ENCODE measurements around the gene ITGA8. TPM values are rescaled to one million over a fixed set of nuclear protein-coding genes. Genes with fewer than 3 reads are reported as not detected.
"Not testable (repeated sequence)": the region's sequence is repeated elsewhere in the genome, so short reads cannot be mapped to it uniquely, and the experiment has no call there.

Gene ITGA8
- total RNA-seq, 1 donor from 2014 or later, result not detected

GRCh38 chr10:15585303-15585715 is 134.4 kb downstream of the ITGA8 start:
- intact Hi-C loops (cut with micrococcal nuclease), result no loop called here
- DNase-seq (no peak), ATAC-seq (ENCODE audit: low read depth) (no peak)
- ChIA-PET POLR2A (no interaction called here), CTCF (no interaction called here)
- no peaks in the 10 kb centered on the region for H3K36me3 Mint-ChIP-seq (ENCODE audit: low read depth)
- no peak overlapping the region for H3K27ac Mint-ChIP-seq
- no peak for TF ChIP-seq CTCF (IDR thresholded peaks at IDR 0.05)
- no peak overlapping the region for H3K4me3 Mint-ChIP-seq
- H3K9me3 Mint-ChIP-seq, result peaks cover 12% of the 10 kb centered on the region
- H3K27me3 Mint-ChIP-seq, result no peaks in the 10 kb centered on the region
- no peaks in the 10 kb centered on the region for H3K4me1 Mint-ChIP-seq

GRCh38 chr10:15582972-15583371 is 136.8 kb downstream of the ITGA8 start:
- peaks cover 12% of the 10 kb centered on the region for H3K9me3 Mint-ChIP-seq
- CTCF ChIA-PET; H3K27ac Mint-ChIP-seq; H3K27me3 Mint-ChIP-seq; H3K36me3 Mint-ChIP-seq (ENCODE audit: low read depth); ATAC-seq (ENCODE audit: low read depth); H3K4me1 Mint-ChIP-seq; POLR2A ChIA-PET; intact Hi-C loops (cut with micrococcal nuclease); H3K4me3 Mint-ChIP-seq; DNase-seq: not testable (repeated sequence)

GRCh38 chr10:15579605-15580004 is 140.1 kb downstream of the ITGA8 start:
- H3K9me3 Mint-ChIP-seq, result peaks cover 12% of the 10 kb centered on the region
- ATAC-seq (ENCODE audit: low read depth) (no peak), DNase-seq (no peak)
- TF ChIP-seq CTCF (IDR thresholded peaks at IDR 0.05), result no peak
- H3K36me3 Mint-ChIP-seq (ENCODE audit: low read depth), result no peaks in the 10 kb centered on the region
- H3K27me3 Mint-ChIP-seq, result no peaks in the 10 kb centered on the region
- intact Hi-C loops (cut with micrococcal nuclease), result no loop called here
- H3K4me1 Mint-ChIP-seq, result no peaks in the 10 kb centered on the region
- H3K4me3 Mint-ChIP-seq, result no peak overlapping the region
- POLR2A ChIA-PET, result no interaction called here
- CTCF ChIA-PET, result no interaction called here
- no peak overlapping the region for H3K27ac Mint-ChIP-seq

GRCh38 chr10:15572531-15573045 is 147.1 kb downstream of the ITGA8 start:
- Mint-ChIP-seq H3K4me1 (no peaks in the 10 kb centered on the region), H3K27me3 (no peaks in the 10 kb centered on the region), H3K27ac (no peak overlapping the region), H3K4me3 (no peak overlapping the region), H3K36me3 (ENCODE audit: low read depth) (no peaks in the 10 kb centered on the region), H3K9me3 (no peaks in the 10 kb centered on the region)
- intact Hi-C loops (cut with micrococcal nuclease), result no loop called here
- ChIA-PET POLR2A (no interaction called here), CTCF (no interaction called here)
- ATAC-seq (ENCODE audit: low read depth), result no peak
- no peak for TF ChIP-seq CTCF (IDR thresholded peaks at IDR 0.05)
- DNase-seq, result no peak

GRCh38 chr10:15571575-15571974 is 148.1 kb downstream of the ITGA8 start:
- TF ChIP-seq CTCF (IDR thresholded peaks at IDR 0.05), result no peak

GRCh38 chr10:15570738-15571339 is 148.9 kb downstream of the ITGA8 start:
- ATAC-seq (ENCODE audit: low read depth), result no peak
- H3K4me3 Mint-ChIP-seq, result no peak overlapping the region
- no peaks in the 10 kb centered on the region for H3K27me3 Mint-ChIP-seq
- ChIA-PET CTCF (no interaction called here), POLR2A (no interaction called here)
- H3K36me3 Mint-ChIP-seq (ENCODE audit: low read depth), result no peaks in the 10 kb centered on the region
- no peaks in the 10 kb centered on the region for H3K9me3 Mint-ChIP-seq
- TF ChIP-seq CTCF (IDR thresholded peaks at IDR 0.05), result no peak
- H3K27ac Mint-ChIP-seq, result no peak overlapping the region
- no peak for DNase-seq
- H3K4me1 Mint-ChIP-seq, result no peaks in the 10 kb centered on the region
- intact Hi-C loops (cut with micrococcal nuclease), result no loop called here

More at GRCh38 chr10:15571575-15571974, 148.1 kb downstream of the ITGA8 start:
- no peak overlapping the region for H3K4me3 Mint-ChIP-seq
- CTCF ChIA-PET, result no interaction called here
- H3K9me3 Mint-ChIP-seq, result no peaks in the 10 kb centered on the region
- H3K4me1 Mint-ChIP-seq, result no peaks in the 10 kb centered on the region
- H3K27me3 Mint-ChIP-seq, result no peaks in the 10 kb centered on the region
- no peak overlapping the region for H3K27ac Mint-ChIP-seq
- POLR2A ChIA-PET, result no interaction called here
- no peaks in the 10 kb centered on the region for H3K36me3 Mint-ChIP-seq (ENCODE audit: low read depth)
- intact Hi-C loops (cut with micrococcal nuclease), result no loop called here
- ATAC-seq (ENCODE audit: low read depth) (no peak), DNase-seq (no peak)

Data from activated B cell treated with CpG ODN at 0.5 μM for 24 hours (primary cell).